SIG-M5 (cell line): Measurements from ENCODE around the gene CAMK1D.
"Not testable (repeated sequence)": the region's sequence is repeated elsewhere in the genome, so short reads cannot be mapped to it uniquely, and the experiment has no call there.

Source experiments
- DNase-seq: peaks from one replicate; lab custom pipeline; 2025; lab: John Stamatoyannopoulos, UW

The CAMK1D gene

GRCh38 chr10:12469345-12469744, 120.0 kb downstream of the CAMK1D start:
- DNase-seq, result no peak

GRCh38 chr10:12470719-12471118, 121.4 kb downstream of the CAMK1D start:
- DNase-seq, result no peak

GRCh38 chr10:12471135-12471534, 121.8 kb downstream of the CAMK1D start:
- DNase-seq, result no peak

- DNase-seq, result no peak
Observed at GRCh38 chr10:12473491-12473890, 124.1 kb downstream of the CAMK1D start.

GRCh38 chr10:12474727-12475412, 125.5 kb downstream of the CAMK1D start:
- no peak for DNase-seq

GRCh38 chr10:12476656-12477055, 127.3 kb downstream of the CAMK1D start:
- no peak for DNase-seq

GRCh38 chr10:12479437-12479844, 130.1 kb downstream of the CAMK1D start:
- no peak for DNase-seq

- no peak for DNase-seq
Observed at GRCh38 chr10:12479924-12480323, 130.6 kb downstream of the CAMK1D start.

GRCh38 chr10:12480440-12480839, 131.1 kb downstream of the CAMK1D start:
- DNase-seq, result no peak

GRCh38 chr10:12481924-12482323, 132.6 kb downstream of the CAMK1D start:
- no peak for DNase-seq

GRCh38 chr10:12482587-12482986, 133.2 kb downstream of the CAMK1D start:
- no peak for DNase-seq

GRCh38 chr10:12484002-12484918, 134.9 kb downstream of the CAMK1D start:
- no peak for DNase-seq

- no peak for DNase-seq
Observed at GRCh38 chr10:12484941-12485805, 135.8 kb downstream of the CAMK1D start.

GRCh38 chr10:12487366-12487765, 138.0 kb downstream of the CAMK1D start:
- no peak for DNase-seq

GRCh38 chr10:12488626-12489025, 139.3 kb downstream of the CAMK1D start:
- no peak for DNase-seq

- DNase-seq, result no peak
Observed at GRCh38 chr10:12489357-12489756, 140.0 kb downstream of the CAMK1D start.

- no peak for DNase-seq
Observed at GRCh38 chr10:12489806-12490205, 140.5 kb downstream of the CAMK1D start.

GRCh38 chr10:12490963-12491362, 141.6 kb downstream of the CAMK1D start:
- DNase-seq, result no peak

- DNase-seq, result no peak
Observed at GRCh38 chr10:12491491-12491890, 142.1 kb downstream of the CAMK1D start.

- DNase-seq, result no peak
Observed at GRCh38 chr10:12492016-12492415, 142.7 kb downstream of the CAMK1D start.

- DNase-seq, result not testable (repeated sequence)
Observed at GRCh38 chr10:12497046-12497445, 147.7 kb downstream of the CAMK1D start.
